8988T (cell line): ENCODE measurements around the gene CHST3.
"Not testable (repeated sequence)": the region's sequence is repeated elsewhere in the genome, so short reads cannot be mapped to it uniquely, and the experiment has no call there.

Experiments
- DNase-seq: peaks from one replicate; pipeline ENCODE4 v3.0.0; 2011

Gene CHST3

GRCh38 chr10:71964098-71964742 lies at the start of gene CHST3:
TSS of gene CHST3 (plus strand) at chr10:71964395. CDS start at chr10:72005843, 41,448 bp downstream.
- DNase-seq: no peak

- no peak for DNase-seq
These were observed 47.4 kb upstream of the CHST3 start for GRCh38 chr10:71916827-71917226.

- no peak for DNase-seq
These were observed 45.2 kb upstream of the CHST3 start for GRCh38 chr10:71918992-71919391.

- not testable (repeated sequence) for DNase-seq
These were observed 44.1 kb upstream of the CHST3 start for GRCh38 chr10:71919956-71920539.

- no peak for DNase-seq
These were observed 43.5 kb upstream of the CHST3 start for GRCh38 chr10:71920540-71921323.

GRCh38 chr10:71921324-71922027 lies 42.7 kb upstream of the CHST3 start:
- no peak for DNase-seq

- no peak for DNase-seq
These were observed 41.0 kb upstream of the CHST3 start for GRCh38 chr10:71923138-71923692.

GRCh38 chr10:71924771-71925170 lies 39.4 kb upstream of the CHST3 start:
- no peak for DNase-seq

- DNase-seq: no peak
These were observed 37.0 kb upstream of the CHST3 start for GRCh38 chr10:71927159-71927558.

GRCh38 chr10:71927776-71928592 lies 36.2 kb upstream of the CHST3 start:
- no peak for DNase-seq

GRCh38 chr10:71931295-71931694 lies 32.9 kb upstream of the CHST3 start:
- no peak for DNase-seq

GRCh38 chr10:71933651-71934050 lies 30.5 kb upstream of the CHST3 start:
- DNase-seq: no peak

- DNase-seq: no peak
These were observed 26.0 kb upstream of the CHST3 start for GRCh38 chr10:71938211-71938610.

- DNase-seq: no peak
These were observed 24.9 kb upstream of the CHST3 start for GRCh38 chr10:71939304-71939703.

GRCh38 chr10:71939861-71940474 lies 24.2 kb upstream of the CHST3 start:
- DNase-seq: no peak

GRCh38 chr10:71940752-71941151 lies 23.4 kb upstream of the CHST3 start:
- DNase-seq: no peak

GRCh38 chr10:71941318-71941717 lies 22.9 kb upstream of the CHST3 start:
- no peak for DNase-seq

- DNase-seq: no peak
These were observed 18.2 kb upstream of the CHST3 start for GRCh38 chr10:71945819-71946474.

GRCh38 chr10:71946700-71947099 lies 17.5 kb upstream of the CHST3 start:
- DNase-seq: no peak

- DNase-seq: no peak
These were observed 15.6 kb upstream of the CHST3 start for GRCh38 chr10:71948496-71949067.

GRCh38 chr10:71950683-71951082 lies 13.5 kb upstream of the CHST3 start:
- no peak for DNase-seq
